ENCODE measurements around the gene TMEM154.

GRCh38 chr4:152644130-152644529, 35.7 kb downstream of the TMEM154 start:
- TF ChIP-seq CTCF (IDR thresholded peaks at IDR 0.05), result no peak
- TF ChIP-seq POLR2AphosphoS5 (IDR thresholded peaks at IDR 0.05), result peak in 1 of 4 donors; percentile 38
- TF ChIP-seq POLR2A (IDR thresholded peaks at IDR 0.05), result no peak

Data from sigmoid colon (tissue), 4 donors.